ENCODE data around the gene ANKRD27. TPM values are rescaled to one million over a fixed set of nuclear protein-coding genes. Genes with fewer than 3 reads are reported as not detected.

The ANKRD27 gene
- total and polyA plus RNA-seq, 2 donors (not counting 1 experiment from before 2014, with no cell fraction given), result 12.9 to 43.8 TPM

GRCh38 chr19:32682317-32682716 lies 7.3 kb upstream of the ANKRD27 start:
- peaks cover 0 to 18% (median 5%) of the 10 kb centered on the region in 4 experiments for H3K27me3 ChIP-seq (replicated peaks in 1 of 4; ENCODE audit: control extremely low read depth in 1 of 4, control insufficient read depth in 3 of 4, insufficient read depth in 4 of 4, low read length in 3 of 4)
- Mint-ChIP-seq H3K9me3 (ENCODE audit: insufficient read depth) (no peaks in the 10 kb centered on the region), H3K4me3 (no peak overlapping the region), H3K27me3 (peaks cover 16% of the 10 kb centered on the region), H3K4me1 (peaks cover 4% of the 10 kb centered on the region), H3K27ac (no peak overlapping the region)
- H3K9me3 ChIP-seq (ENCODE audit: control extremely low read depth in 1 of 3, control insufficient read depth in 2 of 3, insufficient read depth in 1 of 3, low read length in 2 of 3), result no peaks in the 10 kb centered on the region
- no peak for DNase-seq
- no peak for TF ChIP-seq EZH2 (IDR thresholded peaks at IDR 0.05; ENCODE audit: borderline replicate concordance, insufficient read depth, low read depth, low read length, poor library complexity, severe bottlenecking)
- no peak for TF ChIP-seq CTCF (IDR thresholded peaks at IDR 0.05)
- no peaks in the 10 kb centered on the region for H3K79me2 ChIP-seq (ENCODE audit: control insufficient read depth, insufficient read depth, low read length)
- no peaks in the 10 kb centered on the region for H4K20me1 ChIP-seq (ENCODE audit: control insufficient read depth, insufficient read depth, low read length, poor library complexity, severe bottlenecking)
- no peaks in the 10 kb centered on the region for H3K36me3 ChIP-seq (replicated peaks in 1 of 2; ENCODE audit: control extremely low read depth in 1 of 2, control insufficient read depth in 1 of 2, extremely low read depth in 1 of 2, insufficient read depth in 2 of 2, low read length in 1 of 2)
- H3K9ac ChIP-seq (ENCODE audit: low read length), result no peak overlapping the region
- no peak overlapping the region for H3K27ac ChIP-seq (ENCODE audit: low read length in 2 of 2)
- ChIA-PET CTCF (no interaction called here), POLR2A (interaction anchor here (0.7 kb wide), 1 partner anchor 29 kb away, joined by 6 read pairs; no protein-coding TSS in a partner anchor)
- 90% methylated on average over 3 of the region's 4 CpGs for WGBS (ENCODE audit: insufficient coverage)
- no peak overlapping the region for H2AFZ ChIP-seq (ENCODE audit: insufficient read depth, low read depth, low read length, poor library complexity, severe bottlenecking)
- H3K4me3 ChIP-seq (ENCODE audit: control extremely low read depth in 1 of 5, extremely low read depth in 1 of 5, insufficient read depth in 1 of 5, low read depth in 2 of 5, low read length in 4 of 5), result no peak overlapping the region
- peaks cover 0 to 3% of the 10 kb centered on the region in 2 donors for H3K4me1 ChIP-seq (ENCODE audit: control insufficient read depth in 2 of 2, insufficient read depth in 2 of 2, low read length in 2 of 2)
- no peak overlapping the region for H3K4me2 ChIP-seq (replicated peaks; ENCODE audit: low read depth, low read length, poor library complexity, severe bottlenecking)
- intact Hi-C loops (cut with micrococcal nuclease), result no loop called here
- ATAC-seq (ENCODE audit: low read depth), result no peak

GRCh38 chr19:32680986-32681385 lies 6.0 kb upstream of the ANKRD27 start:
- ATAC-seq (ENCODE audit: low read depth), result no peak
- ChIA-PET CTCF (interaction anchor here (1.6 kb wide), 1 partner anchor 10 kb away, joined by 4 read pairs; the partner anchor contains the start of gene NUDT19), POLR2A (no interaction called here)
- no peak overlapping the region for H3K4me3 ChIP-seq (ENCODE audit: control extremely low read depth in 1 of 5, extremely low read depth in 1 of 5, insufficient read depth in 1 of 5, low read depth in 2 of 5, low read length in 4 of 5)
- no peaks in the 10 kb centered on the region for H3K36me3 ChIP-seq (replicated peaks in 1 of 2; ENCODE audit: control extremely low read depth in 1 of 2, control insufficient read depth in 1 of 2, extremely low read depth in 1 of 2, insufficient read depth in 2 of 2, low read length in 1 of 2)
- DNase-seq, result no peak
- no peaks in the 10 kb centered on the region for H4K20me1 ChIP-seq (ENCODE audit: control insufficient read depth, insufficient read depth, low read length, poor library complexity, severe bottlenecking)
- no peak for TF ChIP-seq CTCF (IDR thresholded peaks at IDR 0.05)
- no peak for TF ChIP-seq EZH2 (IDR thresholded peaks at IDR 0.05; ENCODE audit: borderline replicate concordance, insufficient read depth, low read depth, low read length, poor library complexity, severe bottlenecking)
- Mint-ChIP-seq H3K27me3 (peaks cover 20% of the 10 kb centered on the region), H3K4me3 (no peak overlapping the region), H3K9me3 (ENCODE audit: insufficient read depth) (no peaks in the 10 kb centered on the region), H3K4me1 (peaks cover 8% of the 10 kb centered on the region), H3K27ac (no peak overlapping the region)
- no peak overlapping the region for H3K27ac ChIP-seq (ENCODE audit: low read length in 2 of 2)
- H3K9me3 ChIP-seq (ENCODE audit: control extremely low read depth in 1 of 3, control insufficient read depth in 2 of 3, insufficient read depth in 1 of 3, low read length in 2 of 3), result peaks cover 0 to 10% (median 0%) of the 10 kb centered on the region in 3 donors
- no peak overlapping the region for H3K9ac ChIP-seq (ENCODE audit: low read length)
- H2AFZ ChIP-seq (ENCODE audit: insufficient read depth, low read depth, low read length, poor library complexity, severe bottlenecking), result no peak overlapping the region
- peaks cover 0 to 29% (median 9%) of the 10 kb centered on the region in 4 experiments for H3K27me3 ChIP-seq (replicated peaks in 1 of 4; ENCODE audit: control extremely low read depth in 1 of 4, control insufficient read depth in 3 of 4, insufficient read depth in 4 of 4, low read length in 3 of 4)
- no CpG with 5 or more reads among the region's 2 CpGs for WGBS (ENCODE audit: insufficient coverage)
- no peak overlapping the region for H3K4me2 ChIP-seq (replicated peaks; ENCODE audit: low read depth, low read length, poor library complexity, severe bottlenecking)
- peaks cover 8 to 15% of the 10 kb centered on the region in 2 donors for H3K4me1 ChIP-seq (ENCODE audit: control insufficient read depth in 2 of 2, insufficient read depth in 2 of 2, low read length in 2 of 2)
- H3K79me2 ChIP-seq (ENCODE audit: control insufficient read depth, insufficient read depth, low read length), result no peaks in the 10 kb centered on the region
- intact Hi-C loops (cut with micrococcal nuclease), result no loop called here
